GM21515 (cell line): ENCODE measurements around the gene ZFP14.

Experiments
- ATAC-seq: cut with Tn5 transposase; IDR thresholded peaks from one replicate; pipeline ENCODE4 v1.9.1; 2021; ENCODE audit not compliant: unreplicated experiment

The ZFP14 gene

DNA sequence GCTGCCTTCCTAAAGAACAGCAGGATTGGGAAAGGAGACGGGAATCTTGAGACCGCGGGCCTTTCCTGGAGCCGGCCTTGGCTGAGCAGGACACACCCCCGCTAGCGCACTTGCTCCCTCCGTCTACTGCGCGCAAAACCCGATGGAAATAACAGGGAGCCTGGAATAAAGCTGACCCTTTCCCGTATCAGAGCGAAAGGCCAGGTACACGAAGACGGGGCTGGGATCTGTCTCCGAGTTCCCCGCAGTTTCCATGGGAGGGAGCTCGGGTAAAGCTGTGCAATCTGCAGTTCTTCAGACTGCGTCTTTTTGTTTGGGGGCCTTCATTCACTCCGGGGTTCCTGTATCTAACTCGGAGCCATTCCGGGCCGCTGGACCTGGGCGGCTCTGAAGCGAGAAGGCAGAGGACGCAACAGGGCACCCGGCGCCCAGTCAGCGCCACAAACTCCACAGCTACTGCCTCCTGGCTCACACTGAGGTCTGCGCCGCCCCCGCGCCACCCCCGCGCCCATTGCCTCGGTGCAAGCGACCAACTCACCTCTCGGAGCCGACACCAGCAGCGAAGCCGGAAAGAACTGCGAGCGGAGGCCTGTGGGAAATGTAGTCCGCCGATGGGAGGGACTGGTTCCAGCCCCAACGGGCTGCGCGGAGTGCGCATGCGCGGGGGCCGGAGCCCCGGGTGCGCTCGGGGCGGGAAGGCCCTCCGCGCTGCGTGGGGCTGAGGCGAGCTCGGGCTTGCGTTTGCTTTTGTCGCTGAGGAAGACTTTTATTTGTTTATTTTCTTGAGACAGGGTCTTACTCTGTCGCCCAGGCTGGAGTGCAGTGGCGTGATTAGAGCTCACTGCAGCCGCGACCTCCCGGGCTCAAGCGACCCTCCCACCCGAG is at the start of gene ZFP14:
ZFP14 (minus strand) TSS at position 577 of the 885 bp plus-strand sequence. CDS start 11,309 bp downstream, outside the sequence.
- ATAC-seq, result peak; percentile 97

GRCh38 chr19:36423925-36424324 is 44.9 kb upstream of the ZFP14 start:
- no peak for ATAC-seq

GRCh38 chr19:36421749-36422481 is 42.9 kb upstream of the ZFP14 start:
- no peak for ATAC-seq

DNA sequence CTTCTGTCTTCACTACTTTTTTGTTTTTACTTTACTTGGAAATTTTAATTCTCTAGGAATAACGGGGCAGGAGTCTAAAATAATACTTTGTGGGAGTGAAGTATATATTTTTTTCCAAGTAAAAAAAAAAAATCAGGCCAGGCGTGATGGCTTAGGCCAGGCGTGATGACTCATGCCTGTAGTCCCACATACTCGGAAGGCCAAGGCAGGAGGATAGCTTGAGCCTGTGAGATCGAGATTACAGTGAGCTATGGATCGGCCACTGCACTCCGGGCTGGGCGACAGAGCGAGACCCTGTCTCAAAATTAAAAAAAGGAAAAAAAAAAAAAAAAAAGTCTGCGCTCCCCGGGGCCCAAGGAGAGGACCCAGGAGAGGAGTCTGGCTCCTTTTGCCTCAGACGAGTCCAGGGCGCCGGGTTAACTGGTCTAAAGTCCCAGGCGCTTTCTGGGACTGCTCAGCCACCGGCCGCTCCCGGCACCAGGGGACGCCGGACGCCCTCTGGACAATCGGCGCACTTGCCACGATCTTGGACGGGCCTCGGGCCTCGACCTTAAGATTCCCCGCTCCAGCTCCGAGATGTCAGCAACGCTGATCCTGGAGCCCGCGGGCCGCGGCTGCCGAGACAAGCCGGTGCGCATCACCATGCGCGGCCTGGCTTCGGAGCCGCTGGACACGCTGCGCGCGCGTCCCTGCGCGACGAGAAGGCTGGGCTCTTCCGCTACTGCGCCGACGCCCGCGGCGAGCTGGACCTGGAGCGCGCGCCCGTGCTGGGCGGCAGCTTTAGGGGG is 42.2 kb upstream of the ZFP14 start:
- ATAC-seq, result no peak

- ATAC-seq, result peak; percentile 92
These were observed 39.4 kb upstream of the ZFP14 start, which contains the start of gene ZFP82 for GRCh38 chr19:36418287-36419001. Gene ZFP82, minus strand, starts transcription at chr19:36418644. Its CDS starts 8,855 bp downstream, at chr19:36409789.

GRCh38 chr19:36417752-36418286 is 38.8 kb upstream of the ZFP14 start:
- ATAC-seq, result no peak

DNA sequence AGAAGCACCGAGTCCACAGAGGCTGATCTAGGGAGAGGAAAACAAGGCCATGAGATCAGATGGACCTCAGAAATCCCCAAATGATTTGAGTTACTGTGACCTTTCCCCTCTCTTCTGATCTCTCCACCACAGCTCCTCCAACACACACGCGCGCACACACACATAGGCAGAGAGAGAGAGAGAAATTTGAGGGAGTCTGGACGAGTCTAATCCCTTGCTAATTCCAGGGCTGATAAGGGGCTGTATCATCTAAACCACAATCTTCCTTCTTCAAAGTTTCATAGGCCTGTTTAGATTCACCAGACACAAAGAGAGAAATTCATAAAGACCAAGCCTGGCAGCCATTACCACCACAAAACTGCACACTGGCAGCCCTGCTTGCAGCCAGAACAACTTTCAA is 30.8 kb upstream of the ZFP14 start:
- no peak for ATAC-seq

- no peak for ATAC-seq
These were observed 29.1 kb upstream of the ZFP14 start for GRCh38 chr19:36408101-36408500.

- ATAC-seq, result no peak
These were observed 25.5 kb upstream of the ZFP14 start for GRCh38 chr19:36404498-36404897.

- no peak for ATAC-seq
These were observed 22.5 kb upstream of the ZFP14 start for GRCh38 chr19:36401475-36401874.

GRCh38 chr19:36398571-36398970 is 19.6 kb upstream of the ZFP14 start:
- ATAC-seq, result no peak

- ATAC-seq, result no peak
These were observed 14.1 kb upstream of the ZFP14 start for GRCh38 chr19:36392916-36393673.

DNA sequence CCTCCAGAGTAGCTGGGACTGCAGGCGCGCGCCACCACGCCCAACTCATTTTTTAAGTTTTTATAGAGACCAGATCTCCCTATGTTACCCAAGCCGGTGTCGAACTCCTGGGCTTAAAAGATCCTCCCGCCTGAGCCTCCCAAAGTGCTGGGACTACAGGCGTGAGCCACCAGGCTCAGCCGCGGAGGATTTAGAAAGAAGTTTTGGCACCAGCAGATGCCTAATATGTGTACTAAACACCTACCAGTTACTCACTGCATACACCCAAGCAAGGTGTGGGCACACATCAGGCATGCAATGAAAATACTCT is 464 bp upstream of the ZFP14 start:
- no peak for ATAC-seq

DNA sequence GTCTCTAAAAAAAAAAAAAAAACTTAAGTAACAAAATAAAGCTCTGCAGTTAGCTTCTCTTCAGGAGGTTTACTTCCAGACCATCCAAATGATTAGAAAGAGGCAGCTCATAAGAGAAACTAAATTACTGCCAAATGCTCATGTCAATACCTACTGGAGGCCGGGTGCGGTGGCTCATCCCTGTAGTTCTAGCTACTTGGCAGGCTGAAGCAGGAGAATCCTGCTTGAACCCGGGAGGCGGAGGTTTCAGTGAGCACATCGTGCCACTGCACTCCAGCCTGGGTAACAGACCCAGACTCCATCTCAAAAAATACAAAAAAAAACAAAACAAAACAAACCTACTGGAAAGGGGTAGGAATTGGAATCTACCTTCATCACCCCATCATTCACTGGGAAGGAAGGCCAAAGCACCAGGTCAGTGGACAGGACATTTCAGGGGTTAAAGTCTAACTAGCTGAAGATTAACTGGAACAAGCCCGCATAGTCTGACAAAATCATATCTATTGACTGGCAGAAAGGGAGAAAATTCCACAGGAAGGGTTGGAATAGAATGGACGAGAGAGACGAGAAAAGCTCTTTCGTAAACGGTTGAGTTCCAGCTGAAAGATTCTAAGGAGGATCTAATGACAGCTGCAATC is 1.3 kb downstream of the ZFP14 start:
- ATAC-seq, result no peak

DNA sequence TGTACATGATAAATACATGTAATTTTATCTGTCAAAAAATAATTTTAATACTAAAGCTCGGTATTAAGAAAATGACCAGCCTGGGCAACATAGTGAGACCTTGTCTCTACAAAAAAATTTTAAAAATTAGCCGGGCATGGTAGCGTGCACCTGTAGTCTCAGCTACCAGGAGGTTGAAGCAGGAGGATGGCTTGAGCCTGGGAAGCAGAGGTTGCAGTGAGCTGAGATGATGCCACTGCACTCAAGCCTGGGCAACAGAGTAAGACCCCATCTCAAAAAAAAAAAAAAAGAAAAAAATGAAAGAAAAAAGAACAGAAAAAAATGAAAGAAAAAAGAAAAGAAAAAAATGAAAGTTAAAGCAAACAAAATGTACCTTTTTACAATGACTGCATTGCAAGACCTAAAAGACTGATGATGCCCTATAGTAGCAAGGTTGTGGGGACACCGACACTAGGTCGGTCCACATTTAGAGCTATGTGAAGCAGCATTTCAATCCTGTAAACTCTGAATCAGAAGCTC is 5.3 kb downstream of the ZFP14 start:
- no peak for ATAC-seq

GRCh38 chr19:36371886-36372285 is 7.1 kb downstream of the ZFP14 start:
- no peak for ATAC-seq

- no peak for ATAC-seq
These were observed 15.2 kb downstream of the ZFP14 start for GRCh38 chr19:36363845-36364244.

- no peak for ATAC-seq
These were observed 38.1 kb downstream of the ZFP14 start for GRCh38 chr19:36340786-36341372.
